ENCODE data around the gene KLHL17.
"Not testable (repeated sequence)": the region's sequence is repeated elsewhere in the genome, so short reads cannot be mapped to it uniquely, and the experiment has no call there.

The KLHL17 gene

GRCh38 chr1:935751-936231, 24.6 kb upstream of the KLHL17 start:
- H3K4me3 ChIP-seq (ENCODE audit: low read depth, low read length) = no peak overlapping the region

GRCh38 chr1:936348-937264, 23.8 kb upstream of the KLHL17 start:
- no peak overlapping the region for H3K4me3 ChIP-seq (ENCODE audit: low read depth, low read length)

- no peak overlapping the region for H3K4me3 ChIP-seq (ENCODE audit: low read depth, low read length)
Measured at GRCh38 chr1:937521-937920, 22.9 kb upstream of the KLHL17 start.

GRCh38 chr1:938088-938683, 22.2 kb upstream of the KLHL17 start:
- no peak overlapping the region for H3K4me3 ChIP-seq (ENCODE audit: low read depth, low read length)

- H3K4me3 ChIP-seq (ENCODE audit: low read depth, low read length) = no peak overlapping the region
Measured at GRCh38 chr1:938711-939489, 21.5 kb upstream of the KLHL17 start.

GRCh38 chr1:939511-940106, 20.8 kb upstream of the KLHL17 start:
- H3K4me3 ChIP-seq (ENCODE audit: low read depth, low read length) = no peak overlapping the region

- H3K4me3 ChIP-seq (ENCODE audit: low read depth, low read length) = no peak overlapping the region
Measured at GRCh38 chr1:940107-941014, 20.0 kb upstream of the KLHL17 start.

GRCh38 chr1:941015-941587, 19.3 kb upstream of the KLHL17 start:
- H3K4me3 ChIP-seq (ENCODE audit: low read depth, low read length) = peak overlapping the region; percentile 2

- H3K4me3 ChIP-seq (ENCODE audit: low read depth, low read length) = no peak overlapping the region
Measured at GRCh38 chr1:941588-942383, 18.6 kb upstream of the KLHL17 start.

GRCh38 chr1:942411-942821, 18.0 kb upstream of the KLHL17 start:
- peak overlapping the region; percentile 8 for H3K4me3 ChIP-seq (ENCODE audit: low read depth, low read length)

- no peak overlapping the region for H3K4me3 ChIP-seq (ENCODE audit: low read depth, low read length)
Measured at GRCh38 chr1:942864-943533, 17.4 kb upstream of the KLHL17 start.

GRCh38 chr1:943545-944340, 16.6 kb upstream of the KLHL17 start:
- H3K4me3 ChIP-seq (ENCODE audit: low read depth, low read length) = no peak overlapping the region

- H3K4me3 ChIP-seq (ENCODE audit: low read depth, low read length) = no peak overlapping the region
Measured at GRCh38 chr1:944341-945325, 15.8 kb upstream of the KLHL17 start.

- H3K4me3 ChIP-seq (ENCODE audit: low read depth, low read length) = no peak overlapping the region
Measured at GRCh38 chr1:945688-946556, 14.5 kb upstream of the KLHL17 start.

- not testable (repeated sequence) for H3K4me3 ChIP-seq (ENCODE audit: low read depth, low read length)
Measured at GRCh38 chr1:946811-947210, 13.6 kb upstream of the KLHL17 start.

Data from iPS-11a (cell line).